ENCODE measurements around the gene SLC37A4.

The SLC37A4 gene

DNA sequence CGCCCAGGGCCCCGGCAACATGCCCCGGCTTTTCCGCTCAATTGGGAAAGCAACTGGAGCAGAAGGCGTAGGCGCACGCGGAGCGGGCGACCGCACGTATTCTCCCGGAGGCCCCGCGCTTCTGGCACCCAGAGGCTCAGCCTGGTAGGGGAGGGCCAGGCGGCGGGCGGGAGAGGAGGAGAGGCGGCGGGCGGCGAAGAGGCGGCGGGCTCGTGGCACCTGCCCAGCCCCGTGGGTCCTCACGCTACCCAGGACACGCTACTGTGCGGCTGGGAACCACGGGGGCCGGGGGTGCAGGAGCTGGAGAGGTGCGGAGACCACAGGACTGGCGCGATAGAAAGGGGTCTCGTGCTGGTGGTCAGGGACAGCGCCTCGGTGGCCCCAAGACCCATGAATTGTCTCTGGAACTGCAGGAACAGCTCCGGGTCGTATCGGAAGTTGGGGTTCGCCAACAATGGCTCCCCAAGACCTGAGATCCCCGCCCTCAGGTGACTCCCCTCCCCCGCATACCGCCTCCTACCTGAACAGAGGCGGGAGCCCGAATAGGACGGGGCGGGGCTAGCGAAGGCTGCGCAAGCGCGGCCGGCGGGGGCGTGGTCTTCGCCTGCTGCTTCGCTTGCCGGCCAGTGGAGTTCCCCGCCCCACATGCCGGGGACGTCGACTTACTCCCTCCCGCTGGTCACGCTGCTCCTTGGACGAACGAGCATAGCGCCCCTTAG, at the start of gene SLC37A4:
TSS of gene SLC37A4 (minus strand) at position 549 of the 719 bp plus-strand sequence.
- H3K4me3 Mint-ChIP-seq, result peak within 1 kb of the TSS; percentile 87
- peaks cover 4% of the 10 kb centered on the region for H3K27me3 Mint-ChIP-seq (ENCODE audit: low read depth, poor library complexity)
- DNase-seq, result peak; percentile 98
- TF ChIP-seq, protein P1, sequence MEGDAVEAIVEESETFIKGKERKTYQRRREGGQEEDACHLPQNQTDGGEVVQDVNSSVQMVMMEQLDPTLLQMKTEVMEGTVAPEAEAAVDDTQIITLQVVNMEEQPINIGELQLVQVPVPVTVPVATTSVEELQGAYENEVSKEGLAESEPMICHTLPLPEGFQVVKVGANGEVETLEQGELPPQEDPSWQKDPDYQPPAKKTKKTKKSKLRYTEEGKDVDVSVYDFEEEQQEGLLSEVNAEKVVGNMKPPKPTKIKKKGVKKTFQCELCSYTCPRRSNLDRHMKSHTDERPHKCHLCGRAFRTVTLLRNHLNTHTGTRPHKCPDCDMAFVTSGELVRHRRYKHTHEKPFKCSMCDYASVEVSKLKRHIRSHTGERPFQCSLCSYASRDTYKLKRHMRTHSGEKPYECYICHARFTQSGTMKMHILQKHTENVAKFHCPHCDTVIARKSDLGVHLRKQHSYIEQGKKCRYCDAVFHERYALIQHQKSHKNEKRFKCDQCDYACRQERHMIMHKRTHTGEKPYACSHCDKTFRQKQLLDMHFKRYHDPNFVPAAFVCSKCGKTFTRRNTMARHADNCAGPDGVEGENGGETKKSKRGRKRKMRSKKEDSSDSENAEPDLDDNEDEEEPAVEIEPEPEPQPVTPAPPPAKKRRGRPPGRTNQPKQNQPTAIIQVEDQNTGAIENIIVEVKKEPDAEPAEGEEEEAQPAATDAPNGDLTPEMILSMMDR (IDR thresholded peaks at IDR 0.05), result no peak
- peaks cover 11% of the 10 kb centered on the region for H3K36me3 Mint-ChIP-seq (ENCODE audit: low read depth)
- peak within 1 kb of the TSS; percentile 92 for H3K27ac Mint-ChIP-seq
- no peaks in the 10 kb centered on the region for H3K9me3 Mint-ChIP-seq
- H3K4me1 Mint-ChIP-seq, result peaks cover 32% of the 10 kb centered on the region

- Mint-ChIP-seq H3K9me3 (no peaks in the 10 kb centered on the region), H3K36me3 (ENCODE audit: low read depth) (peaks cover 54% of the 10 kb centered on the region), H3K4me3 (no peak overlapping the region), H3K27ac (no peak overlapping the region), H3K27me3 (ENCODE audit: low read depth, poor library complexity) (peaks cover 3% of the 10 kb centered on the region), H3K4me1 (no peaks in the 10 kb centered on the region)
- no peak for DNase-seq
- TF ChIP-seq, protein P1 (IDR thresholded peaks at IDR 0.05), result no peak
Observed at GRCh38 chr11:119078675-119079420, 48.2 kb upstream of the SLC37A4 start.

DNA sequence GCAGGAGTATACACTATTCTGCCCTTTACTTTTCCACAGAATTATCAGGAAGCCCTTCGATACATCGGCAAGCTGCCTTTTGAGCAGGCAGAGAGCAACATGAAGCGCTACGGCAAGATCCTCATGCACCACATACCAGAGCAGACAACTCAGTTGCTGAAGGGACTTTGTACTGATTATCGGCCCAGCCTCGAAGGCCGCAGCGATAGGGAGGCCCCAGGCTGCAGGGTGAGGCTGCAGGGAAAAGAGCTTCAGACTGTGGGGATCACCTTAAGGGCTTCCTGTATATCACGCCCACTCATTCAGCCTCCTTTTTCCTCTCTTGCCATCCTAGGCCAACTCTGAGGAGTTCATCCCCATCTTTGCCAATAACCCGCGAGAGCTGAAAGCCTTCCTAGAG, 47.2 kb upstream of the SLC37A4 start:
- H3K27me3 Mint-ChIP-seq (ENCODE audit: low read depth, poor library complexity), result peaks cover 3% of the 10 kb centered on the region
- TF ChIP-seq, protein P1 (IDR thresholded peaks at IDR 0.05), result no peak
- no peaks in the 10 kb centered on the region for H3K9me3 Mint-ChIP-seq
- peaks cover 63% of the 10 kb centered on the region for H3K36me3 Mint-ChIP-seq (ENCODE audit: low read depth)
- H3K27ac Mint-ChIP-seq, result no peak overlapping the region
- no peak for DNase-seq
- no peak overlapping the region for H3K4me3 Mint-ChIP-seq
- no peaks in the 10 kb centered on the region for H3K4me1 Mint-ChIP-seq

GRCh38 chr11:119067371-119068222, 36.9 kb upstream of the SLC37A4 start, which contains the start of gene VPS11:
Gene VPS11 (plus strand): TSS chr11:119067818. CDS start chr11:119067824, 6 bp downstream.
- Mint-ChIP-seq H3K27me3 (ENCODE audit: low read depth, poor library complexity) (no peaks in the 10 kb centered on the region), H3K27ac (peak within 1 kb of the TSS; percentile 95), H3K9me3 (no peaks in the 10 kb centered on the region), H3K36me3 (ENCODE audit: low read depth) (peaks cover 26% of the 10 kb centered on the region), H3K4me3 (peak within 1 kb of the TSS; percentile 97), H3K4me1 (peaks cover 24% of the 10 kb centered on the region)
- DNase-seq, result peak; percentile 98
- TF ChIP-seq, protein P1 (IDR thresholded peaks at IDR 0.05), result no peak

- DNase-seq, result no peak
- TF ChIP-seq, protein P1 (IDR thresholded peaks at IDR 0.05), result peak; percentile 31
- peaks cover 2% of the 10 kb centered on the region for H3K27me3 Mint-ChIP-seq (ENCODE audit: low read depth, poor library complexity)
Observed at GRCh38 chr11:119065369-119065768, 34.7 kb upstream of the SLC37A4 start.

More at GRCh38 chr11:119065369-119065768, 34.7 kb upstream of the SLC37A4 start:
- no peak overlapping the region for H3K27ac Mint-ChIP-seq
- peaks cover 24% of the 10 kb centered on the region for H3K4me1 Mint-ChIP-seq
- peaks cover 16% of the 10 kb centered on the region for H3K36me3 Mint-ChIP-seq (ENCODE audit: low read depth)
- peaks cover 4% of the 10 kb centered on the region for H3K9me3 Mint-ChIP-seq
- no peak overlapping the region for H3K4me3 Mint-ChIP-seq

All from nephron progenitor cell (in vitro differentiated cells).